Lung (tissue), 12 donors: ENCODE results near the gene DNAJC11. TPM values are rescaled to one million over a fixed set of nuclear protein-coding genes. Genes with fewer than 3 reads are reported as not detected.
"Not testable (repeated sequence)": the region's sequence is repeated elsewhere in the genome, so short reads cannot be mapped to it uniquely, and the experiment has no call there.

Experiments used
- ATAC-seq: fragments of 200-7000 bp; cut with Tn5 transposase; one replicate; pipeline ENCODE4 v1.9.1; 2020; ENCODE audit warnings: moderate number of reproducible peaks; ENCODE audit not compliant: insufficient read depth, low FRiP score
- DNase-seq, 3 donors: peaks; one replicate each; pipeline ENCODE4 v3.0.0-alpha.2; 2013 to 2017
- H3K27ac ChIP-seq, 2 donors: one replicate each; pipeline ENCODE4 v1.5.1; 2013; ENCODE audit warnings: mild to moderate bottlenecking in 2 of 2, moderate library complexity in 2 of 2, control low read depth in 1 of 2, inconsistent platforms in 1 of 2, low read depth in 1 of 2, low read length in 1 of 2
- H3K27me3 ChIP-seq, 3 donors: one replicate each; pipeline ENCODE4 v1.5.1; 2013; ENCODE audit warnings: low read length in 2 of 3; ENCODE audit not compliant: control insufficient read depth in 3 of 3, insufficient read depth in 3 of 3
- H3K36me3 ChIP-seq, 4 donors: one replicate each; pipeline ENCODE4 v1.5.1; 2013; ENCODE audit warnings: low read length in 4 of 4, mild to moderate bottlenecking in 1 of 4, moderate library complexity in 1 of 4; ENCODE audit not compliant: control insufficient read depth in 4 of 4, insufficient read depth in 4 of 4
- H3K4me1 ChIP-seq, 5 donors: one replicate each; pipeline ENCODE4 v1.5.1; 2013; ENCODE audit warnings: low read length in 5 of 5, mild to moderate bottlenecking in 2 of 5, moderate library complexity in 1 of 5; ENCODE audit not compliant: control insufficient read depth in 5 of 5, insufficient read depth in 5 of 5
- H3K4me3 ChIP-seq: one replicate; pipeline ENCODE4 v1.5.1; 2013; ENCODE audit warnings: mild to moderate bottlenecking, control low read depth, moderate library complexity
- H3K9ac ChIP-seq, 2 donors: one replicate each; pipeline ENCODE4 v1.5.1; 2013; ENCODE audit warnings: low read length in 2 of 2, control low read depth in 1 of 2; ENCODE audit not compliant: insufficient read depth in 1 of 2
- H3K9me3 ChIP-seq, 4 donors: one replicate each; pipeline ENCODE4 v1.5.1; 2013; ENCODE audit warnings: low read length in 3 of 4, mild to moderate bottlenecking in 1 of 4, moderate library complexity in 1 of 4; ENCODE audit not compliant: control insufficient read depth in 4 of 4, insufficient read depth in 3 of 4
- WGBS, 2 donors: extraction: QIAGEN DNeasy Blood & Tissue Kit; methylation state at CpG; one replicate each; pipeline ENCODE4 v1.1.7; 2013; 5-methylcytosine and 5-hydroxymethylcytosine counted together
- polyA plus RNA-seq, 2 donors: library from polyadenylated mRNA; stranded (reverse); fragments of 200-250 nt; gene quantifications; one replicate each; pipeline ENCODE4 v1.2.1, GENCODE V29; 2013
- total RNA-seq, 2 donors: library from RNA; depleted of rRNA in 1 of 2; stranded (reverse); fragments of >200 nt in 1 of 2; gene quantifications; one replicate each; pipeline ENCODE4 v1.2.1, GENCODE V29; 2014 to 2021
- TF ChIP-seq, protein P1 (sequence below): IDR thresholded peaks from 2 replicates; pipeline ENCODE4 v1.5.1; 2012; ENCODE audit warnings: mild to moderate bottlenecking; ENCODE audit errors: control extremely low read depth, extremely low read depth
- donor health status: control.
- donor health status: control.
- donor health status: Bipolar disorder and iron deficiency.
- donor health status: healthy.
- donor health status: DM: yes; HTN: yes; CAD: no.

DNAJC11 gene
- total and polyA plus RNA-seq, 4 donors: 18.6 to 43.0 (median 30.4) TPM

DNA sequence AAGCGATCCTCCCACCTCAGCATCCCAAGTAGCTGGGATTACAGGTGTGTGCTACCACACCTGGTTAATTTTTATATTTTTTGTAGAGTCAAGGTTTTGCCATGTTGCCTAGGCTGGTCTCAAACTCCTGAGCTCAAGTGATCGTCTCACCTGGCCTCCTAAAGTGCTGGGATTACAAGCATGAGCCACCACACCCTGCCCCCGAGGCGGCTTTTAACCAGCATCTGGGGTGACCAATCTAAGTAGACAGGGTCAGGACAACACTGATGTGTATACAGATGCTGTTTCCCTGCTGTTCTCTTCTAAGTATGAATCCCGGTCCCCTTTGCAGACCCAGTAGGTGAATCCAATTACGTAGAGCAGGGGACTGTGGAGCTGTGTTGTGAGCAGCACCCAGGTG lies 53.1 kb downstream of the DNAJC11 start:
- no peaks in the 10 kb centered on the region for H3K4me1 ChIP-seq
- no peak for ATAC-seq
- no peak for DNase-seq
- TF ChIP-seq, protein P1, sequence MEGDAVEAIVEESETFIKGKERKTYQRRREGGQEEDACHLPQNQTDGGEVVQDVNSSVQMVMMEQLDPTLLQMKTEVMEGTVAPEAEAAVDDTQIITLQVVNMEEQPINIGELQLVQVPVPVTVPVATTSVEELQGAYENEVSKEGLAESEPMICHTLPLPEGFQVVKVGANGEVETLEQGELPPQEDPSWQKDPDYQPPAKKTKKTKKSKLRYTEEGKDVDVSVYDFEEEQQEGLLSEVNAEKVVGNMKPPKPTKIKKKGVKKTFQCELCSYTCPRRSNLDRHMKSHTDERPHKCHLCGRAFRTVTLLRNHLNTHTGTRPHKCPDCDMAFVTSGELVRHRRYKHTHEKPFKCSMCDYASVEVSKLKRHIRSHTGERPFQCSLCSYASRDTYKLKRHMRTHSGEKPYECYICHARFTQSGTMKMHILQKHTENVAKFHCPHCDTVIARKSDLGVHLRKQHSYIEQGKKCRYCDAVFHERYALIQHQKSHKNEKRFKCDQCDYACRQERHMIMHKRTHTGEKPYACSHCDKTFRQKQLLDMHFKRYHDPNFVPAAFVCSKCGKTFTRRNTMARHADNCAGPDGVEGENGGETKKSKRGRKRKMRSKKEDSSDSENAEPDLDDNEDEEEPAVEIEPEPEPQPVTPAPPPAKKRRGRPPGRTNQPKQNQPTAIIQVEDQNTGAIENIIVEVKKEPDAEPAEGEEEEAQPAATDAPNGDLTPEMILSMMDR: no peak
- no peaks in the 10 kb centered on the region for H3K27me3 ChIP-seq
- no peak overlapping the region for H3K27ac ChIP-seq
- no peaks in the 10 kb centered on the region for H3K9me3 ChIP-seq
- 95 to 97% methylated on average over 6 of the region's 6 CpGs for WGBS, 2 donors
- H3K9ac ChIP-seq: no peak overlapping the region
- H3K4me3 ChIP-seq: no peak overlapping the region
- H3K36me3 ChIP-seq: peaks cover 17 to 41% (median 21%) of the 10 kb centered on the region in 4 donors

DNA sequence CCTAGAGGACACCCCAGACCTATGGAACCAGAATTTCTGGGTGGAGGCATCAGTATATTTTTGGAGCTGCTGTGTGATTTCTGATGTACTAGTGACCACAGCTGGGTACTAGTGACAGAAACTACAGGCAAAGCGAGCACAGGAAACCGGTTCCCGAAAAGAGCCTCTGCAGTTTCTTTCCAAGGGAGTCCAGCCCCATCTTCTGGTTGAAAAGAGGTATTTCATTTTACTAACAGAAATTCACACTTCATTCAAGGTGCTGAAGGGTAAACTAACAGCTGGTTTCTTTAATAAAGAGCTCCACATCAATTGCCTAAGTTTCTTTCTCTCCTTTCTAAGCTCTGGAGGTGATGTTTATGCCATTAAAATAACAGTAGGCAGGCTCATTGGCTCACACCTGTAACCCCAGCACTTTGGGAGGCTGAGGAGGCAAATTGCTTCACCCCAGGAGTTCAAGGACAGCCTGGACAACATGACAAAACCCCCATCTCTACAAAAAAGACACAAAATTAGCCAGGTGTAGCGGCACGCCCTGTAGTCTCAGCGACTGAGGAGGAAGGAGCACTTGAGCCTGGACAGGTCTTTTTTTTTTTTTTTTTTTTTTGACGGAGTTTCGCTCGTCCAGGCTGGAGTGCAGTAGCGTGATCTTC lies 55.0 kb downstream of the DNAJC11 start:
- WGBS, 2 donors: 60 to 64% methylated on average over 9 to 10 of the region's 10 CpGs
- Histone ChIP-seq H3K27ac (no peak overlapping the region), H3K4me3 (no peak overlapping the region), H3K27me3 (no peaks in the 10 kb centered on the region), H3K9ac (no peak overlapping the region), H3K4me1 (no peaks in the 10 kb centered on the region), H3K36me3 (peaks cover 9 to 42% (median 17%) of the 10 kb centered on the region in 4 donors), H3K9me3 (no peaks in the 10 kb centered on the region)
- TF ChIP-seq, protein P1: peak; percentile 45
- no peak for ATAC-seq
- peak; percentile 48 to 72 (median 69) for DNase-seq

- DNase-seq (no peak), ATAC-seq (no peak)
- H3K9ac ChIP-seq: no peak overlapping the region
- peaks cover 9 to 37% (median 17%) of the 10 kb centered on the region in 4 donors for H3K36me3 ChIP-seq
- H3K4me3 ChIP-seq: no peak overlapping the region
- no peaks in the 10 kb centered on the region for H3K9me3 ChIP-seq
- WGBS, 2 donors: 96 to 98% methylated on average over 7 of the region's 7 CpGs
- H3K27me3 ChIP-seq: no peaks in the 10 kb centered on the region
- no peaks in the 10 kb centered on the region for H3K4me1 ChIP-seq
- no peak overlapping the region for H3K27ac ChIP-seq
- TF ChIP-seq, protein P1: no peak
Observed at GRCh38 chr1:6645018-6645417, 56.6 kb downstream of the DNAJC11 start.

- peaks cover 17 to 50% (median 40%) of the 10 kb centered on the region in 4 donors for H3K36me3 ChIP-seq
- 92 to 96% methylated on average over 3 of the region's 3 CpGs for WGBS, 2 donors
- not testable (repeated sequence) for H3K4me1 ChIP-seq, ATAC-seq, DNase-seq, H3K9me3 ChIP-seq, H3K27me3 ChIP-seq, H3K27ac ChIP-seq, H3K9ac ChIP-seq, H3K4me3 ChIP-seq
Observed at GRCh38 chr1:6640867-6641266, 60.7 kb downstream of the DNAJC11 start.
